Right lobe of liver (tissue), 6 donors: Measurements from ENCODE around the gene SPTLC2. TPM values are rescaled to one million over a fixed set of nuclear protein-coding genes. Genes with fewer than 3 reads are reported as not detected.
A peak's percentile ranks its signal among the peaks of the same experiment; 100 is the strongest.

Experiments used
- ATAC-seq, 4 donors: fragments of 200-7000 bp; cut with Tn5 transposase; one replicate each; pipeline ENCODE4 v1.9.1; 2020; ENCODE audit warnings: mild to moderate bottlenecking in 4 of 4, moderate library complexity in 4 of 4
- DNase-seq, 3 donors: peaks; one replicate each; pipeline ENCODE4 v3.0.0-alpha.2; 2020
- H3K27ac ChIP-seq, 3 donors: fragments of 200-600 bp; one replicate each; pipeline ENCODE4 v1.8.0; 2022
- H3K27me3 ChIP-seq, 2 donors: fragments of 200-600 bp; one replicate each; pipeline ENCODE4 v1.8.0; 2022
- H3K36me3 ChIP-seq, 4 donors: fragments of 200-600 bp; sonication (generic) in 1 of 4; one replicate each; pipeline versions ENCODE4 v1.5.1 to v1.8.0; 2017 to 2022; ENCODE audit warnings: control low read depth in 1 of 4
- H3K4me1 ChIP-seq, 4 donors: fragments of 200-600 bp; sonication (generic) in 1 of 4; one replicate each; pipeline versions ENCODE4 v1.5.1 to v1.8.0; 2017 to 2022; ENCODE audit warnings: control low read depth in 1 of 4
- H3K4me3 ChIP-seq, 3 donors: fragments of 200-600 bp; one replicate each; pipeline ENCODE4 v1.8.0; 2022
- H3K9me3 ChIP-seq, 4 donors: fragments of 200-600 bp; sonication (generic) in 1 of 4; one replicate each; pipeline versions ENCODE4 v1.5.1 to v1.8.0; 2017 to 2022; ENCODE audit warnings: control low read depth in 1 of 4
- CTCF ChIP-seq, 4 donors: fragments of 200-600 bp in 3 of 4; fragments of 450-650 bp in 1 of 4; IDR thresholded peaks; one replicate each; pipeline versions ENCODE4 v1.5.1 to v1.8.0; 2016 to 2022; ENCODE audit warnings: antibody characterized with exemption in 4 of 4, mild to moderate bottlenecking in 2 of 4
- POLR2A ChIP-seq: fragments of 450-650 bp; IDR thresholded peaks from one replicate; pipeline ENCODE4 v1.6.1; 2017; ENCODE audit warnings: antibody characterized with exemption, mild to moderate bottlenecking
- WGBS: methylation state at CpG from one replicate; pipeline ENCODE4 v1.1.6; 2018; ENCODE audit warnings: low coverage, low lambda C conversion rate; ENCODE audit not compliant: insufficient coverage; ENCODE audit errors: missing lambda C conversion rate; 5-methylcytosine and 5-hydroxymethylcytosine counted together
- intact Hi-C, 2 donors: fragments of 100-400 bp; cut with DNase I; formaldehyde crosslinking; loops; one replicate each; pipeline versions ENCODE4 v1.11.2 to v1.14.1; 2022
- total RNA-seq, 6 experiments: library from RNA; depleted of rRNA in 2 of 6; stranded (reverse); fragments of >200 nt in 2 of 6; fragmentation: NEBNext Ultra II Directional in 3 of 6; extraction: Animal tissue kit (Norgen Biotek cat#: 25700) in 3 of 6; gene quantifications; one replicate each; pipeline versions ENCODE4 v1.1.0 to v1.2.4, GENCODE V29; 2016 to 2023
- donor health status: DM: no; HTN: yes; CAD: no.
- donor health status: DM: no; HTN: no; CAD: no.
- donor health status: DM: no; HTN: no; CAD: no.
- donor health status: DM: no; HTN: yes; CAD: no.
- donor health status: DM: no; HTN: yes; CAD: no.

The SPTLC2 gene
- total RNA-seq, 6 experiments from 2014 or later: 5.9 to 16.4 (median 10.7) TPM

GRCh38 chr14:77657280-77657679 lies 40.8 kb upstream of the SPTLC2 start:
- Histone ChIP-seq H3K27me3 (no peaks in the 10 kb centered on the region), H3K4me1 (no peaks in the 10 kb centered on the region), H3K27ac (no peak overlapping the region), H3K9me3 (no peaks in the 10 kb centered on the region), H3K4me3 (no peak overlapping the region), H3K36me3 (no peaks in the 10 kb centered on the region)
- WGBS: 34% methylated on average over 5 of the region's 5 CpGs
- no peak for TF ChIP-seq POLR2A
- no peak for TF ChIP-seq CTCF (IDR thresholded peaks at IDR 0.05)
- no peak for DNase-seq
- intact Hi-C loops: loop anchor here in 1 of 2 donors (10.0 kb wide), 1 partner anchor 168 kb away; no protein-coding TSS in a partner anchor
- ATAC-seq: peak; percentile 56 to 76 (median 60)

DNA sequence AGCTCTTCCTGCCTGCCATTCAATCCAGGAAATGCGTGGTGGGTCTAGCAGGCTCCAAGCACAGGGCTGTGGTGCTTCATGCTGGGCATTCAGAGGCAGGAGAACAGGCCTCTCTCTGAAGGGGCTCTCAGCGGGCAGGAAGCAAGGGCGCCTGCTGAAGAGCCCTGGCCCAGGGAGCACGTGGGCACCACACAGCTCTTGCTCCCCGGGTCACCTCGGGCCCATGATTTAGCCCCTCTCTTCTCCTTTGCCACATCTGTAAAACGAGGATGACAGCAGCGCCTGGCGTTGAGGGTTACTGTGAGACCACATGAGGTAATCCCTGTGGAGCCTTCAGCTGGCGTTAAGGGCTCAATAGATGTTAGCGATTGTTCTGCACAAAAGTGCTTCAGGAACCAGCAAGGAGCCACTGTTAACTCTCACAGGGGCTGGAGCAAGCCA lies 37.6 kb upstream of the SPTLC2 start:
- WGBS: 58% methylated on average over 5 of the region's 11 CpGs
- ATAC-seq (no peak), DNase-seq (no peak)
- H3K4me1 ChIP-seq: no peaks in the 10 kb centered on the region
- intact Hi-C loops: loop anchor here in 1 of 2 donors (10.0 kb wide), 1 partner anchor 171 kb away; no protein-coding TSS in a partner anchor
- H3K4me3 ChIP-seq: no peak overlapping the region
- TF ChIP-seq POLR2A (no peak), CTCF (IDR thresholded peaks at IDR 0.05) (no peak)
- no peak overlapping the region for H3K27ac ChIP-seq
- H3K36me3 ChIP-seq: no peaks in the 10 kb centered on the region
- H3K27me3 ChIP-seq: no peaks in the 10 kb centered on the region
- no peaks in the 10 kb centered on the region for H3K9me3 ChIP-seq

- intact Hi-C loops: no loop called here
- Histone ChIP-seq H3K4me1 (no peaks in the 10 kb centered on the region), H3K27me3 (no peaks in the 10 kb centered on the region), H3K4me3 (no peak overlapping the region), H3K36me3 (no peaks in the 10 kb centered on the region), H3K9me3 (no peaks in the 10 kb centered on the region), H3K27ac (no peak overlapping the region)
- DNase-seq (no peak), ATAC-seq (no peak)
- 91% methylated on average over 3 of the region's 3 CpGs for WGBS
- TF ChIP-seq CTCF (IDR thresholded peaks at IDR 0.05): no peak
- TF ChIP-seq POLR2A: no peak
Observed at GRCh38 chr14:77649326-77649725, 32.9 kb upstream of the SPTLC2 start.

GRCh38 chr14:77648520-77649200 lies 32.2 kb upstream of the SPTLC2 start:
- DNase-seq: no peak
- intact Hi-C loops: no loop called here
- no peak overlapping the region for H3K27ac ChIP-seq
- TF ChIP-seq CTCF (IDR thresholded peaks at IDR 0.05) (no peak), POLR2A (no peak)
- no peak for ATAC-seq
- WGBS: 50% methylated on average over 2 of the region's 2 CpGs
- no peaks in the 10 kb centered on the region for H3K9me3 ChIP-seq
- no peaks in the 10 kb centered on the region for H3K36me3 ChIP-seq
- no peaks in the 10 kb centered on the region for H3K4me1 ChIP-seq
- no peaks in the 10 kb centered on the region for H3K27me3 ChIP-seq
- H3K4me3 ChIP-seq: no peak overlapping the region
